Calu3 (cell line): ENCODE data around the gene WWOX. TPM values are rescaled to one million over a fixed set of nuclear protein-coding genes. Genes with fewer than 3 reads are reported as not detected.
A peak's percentile ranks its signal among the peaks of the same experiment; 100 is the strongest.

ENCODE experiments used
- BruUV-seq: library from RNA; stranded (reverse); fragments of 400-500 nt; replicated peaks from 2 replicates; lab custom pipeline; 2021; lab: Mats Ljungman, UMichigan
- CTCF ChIA-PET: fragments of 300-600 bp; sonication (Branson Sonifier 250); formaldehyde crosslinking; loops from one replicate; lab custom pipeline; 2022; ENCODE audit warnings: antibody characterized with exemption; lab: Charles Lee
- DNase-seq: peaks from one replicate; pipeline ENCODE4 v3.0.0; 2022
- H3K27ac Mint-ChIP-seq: one replicate; pipeline ENCODE4 v1.8.0; 2022; ENCODE audit warnings: mixed read lengths; ENCODE audit not compliant: unreplicated experiment
- H3K27me3 Mint-ChIP-seq: one replicate; pipeline ENCODE4 v1.8.0; 2022; ENCODE audit warnings: mixed read lengths; ENCODE audit not compliant: unreplicated experiment
- H3K36me3 Mint-ChIP-seq: one replicate; pipeline ENCODE4 v1.8.0; 2022; ENCODE audit warnings: mild to moderate bottlenecking, moderate library complexity, mixed read lengths; ENCODE audit not compliant: insufficient read depth, unreplicated experiment
- H3K4me1 Mint-ChIP-seq: one replicate; pipeline ENCODE4 v1.8.0; 2022; ENCODE audit warnings: mild to moderate bottlenecking, low read depth, mixed read lengths; ENCODE audit not compliant: unreplicated experiment
- H3K4me3 Mint-ChIP-seq: one replicate; pipeline ENCODE4 v1.8.0; 2022; ENCODE audit warnings: mild to moderate bottlenecking, low read depth, moderate library complexity, mixed read lengths; ENCODE audit not compliant: unreplicated experiment
- H3K9me3 Mint-ChIP-seq: one replicate; pipeline ENCODE4 v1.8.0; 2022; ENCODE audit warnings: low read depth, mixed read lengths; ENCODE audit not compliant: unreplicated experiment
- intact Hi-C: fragments of 100-400 bp; cut with micrococcal nuclease; formaldehyde crosslinking; loops from one replicate; pipeline ENCODE4 v1.10.0; 2022; ENCODE audit not compliant: unreplicated experiment
- total RNA-seq: library from RNA; stranded (reverse); gene quantifications from 2 replicates; pipeline ENCODE4 v1.2.3, GENCODE V29; 2022
- TF ChIP-seq, protein P1 (sequence below): fragments of 200-600 bp; IDR thresholded peaks from one replicate; pipeline ENCODE4 v1.8.0; 2022; ENCODE audit warnings: antibody characterized with exemption; ENCODE audit not compliant: unreplicated experiment

The WWOX gene
- total RNA-seq, 1 experiment from 2014 or later = 33.5 TPM

DNA sequence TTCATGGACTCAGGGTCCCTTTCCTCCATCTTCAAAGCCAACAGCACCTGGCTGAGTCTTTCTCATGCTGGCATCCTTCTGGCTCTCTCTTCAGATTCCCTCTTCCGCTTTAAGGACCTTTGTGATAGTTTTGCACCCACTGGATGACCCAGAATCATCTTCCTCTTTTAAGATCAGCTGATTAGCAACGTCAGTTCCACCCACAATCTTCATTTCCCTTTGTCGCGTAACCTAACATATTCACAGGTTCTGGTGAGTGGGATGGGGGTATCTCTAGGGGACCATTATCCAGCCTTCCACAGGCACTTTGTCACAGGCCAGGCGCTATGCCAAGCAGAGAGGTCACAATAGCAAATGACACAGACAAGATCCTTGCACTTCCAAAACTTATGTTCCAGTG, 907.3 kb downstream of the WWOX start:
- Mint-ChIP-seq H3K4me3 (no peak overlapping the region), H3K27ac (peak overlapping the region; percentile 75), H3K36me3 (no peaks in the 10 kb centered on the region), H3K4me1 (peaks cover 13% of the 10 kb centered on the region), H3K27me3 (no peaks in the 10 kb centered on the region), H3K9me3 (peaks cover 11% of the 10 kb centered on the region)
- DNase-seq = no peak
- CTCF ChIA-PET = no interaction called here
- TF ChIP-seq, protein P1, sequence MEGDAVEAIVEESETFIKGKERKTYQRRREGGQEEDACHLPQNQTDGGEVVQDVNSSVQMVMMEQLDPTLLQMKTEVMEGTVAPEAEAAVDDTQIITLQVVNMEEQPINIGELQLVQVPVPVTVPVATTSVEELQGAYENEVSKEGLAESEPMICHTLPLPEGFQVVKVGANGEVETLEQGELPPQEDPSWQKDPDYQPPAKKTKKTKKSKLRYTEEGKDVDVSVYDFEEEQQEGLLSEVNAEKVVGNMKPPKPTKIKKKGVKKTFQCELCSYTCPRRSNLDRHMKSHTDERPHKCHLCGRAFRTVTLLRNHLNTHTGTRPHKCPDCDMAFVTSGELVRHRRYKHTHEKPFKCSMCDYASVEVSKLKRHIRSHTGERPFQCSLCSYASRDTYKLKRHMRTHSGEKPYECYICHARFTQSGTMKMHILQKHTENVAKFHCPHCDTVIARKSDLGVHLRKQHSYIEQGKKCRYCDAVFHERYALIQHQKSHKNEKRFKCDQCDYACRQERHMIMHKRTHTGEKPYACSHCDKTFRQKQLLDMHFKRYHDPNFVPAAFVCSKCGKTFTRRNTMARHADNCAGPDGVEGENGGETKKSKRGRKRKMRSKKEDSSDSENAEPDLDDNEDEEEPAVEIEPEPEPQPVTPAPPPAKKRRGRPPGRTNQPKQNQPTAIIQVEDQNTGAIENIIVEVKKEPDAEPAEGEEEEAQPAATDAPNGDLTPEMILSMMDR = no peak
- intact Hi-C loops = no loop called here
- no TSS peak for BruUV-seq

DNA sequence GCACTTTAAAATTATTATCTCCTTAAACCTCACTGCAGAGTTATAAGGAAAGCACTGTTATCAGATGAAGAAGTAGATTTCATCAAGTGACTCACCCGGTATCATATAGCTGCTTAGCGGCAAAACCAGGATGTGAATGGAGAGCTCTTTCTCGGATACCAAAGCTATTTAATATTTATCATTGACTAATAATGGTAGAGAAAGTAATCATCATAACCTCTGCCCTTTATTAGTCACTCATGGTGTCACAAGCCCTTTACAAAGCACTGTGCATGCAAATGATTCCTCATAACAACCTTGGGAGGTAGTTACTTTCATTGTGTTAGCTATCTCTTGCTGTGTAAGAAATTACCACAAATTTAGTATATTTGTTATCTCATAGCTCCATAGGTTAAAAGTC, 908.2 kb downstream of the WWOX start:
- TF ChIP-seq, protein P1 = no peak
- peaks cover 11% of the 10 kb centered on the region for H3K9me3 Mint-ChIP-seq
- CTCF ChIA-PET = interaction anchor here (0.5 to 1.2 kb wide), 6 partner anchors 9 to 998 kb away, joined by 3 read pairs; no protein-coding TSS in a partner anchor
- peaks cover 13% of the 10 kb centered on the region for H3K4me1 Mint-ChIP-seq
- H3K27me3 Mint-ChIP-seq = no peaks in the 10 kb centered on the region
- BruUV-seq = no TSS peak
- H3K36me3 Mint-ChIP-seq = no peaks in the 10 kb centered on the region
- no peak overlapping the region for H3K4me3 Mint-ChIP-seq
- H3K27ac Mint-ChIP-seq = no peak overlapping the region
- DNase-seq = peak; percentile 9
- intact Hi-C loops = no loop called here

DNA sequence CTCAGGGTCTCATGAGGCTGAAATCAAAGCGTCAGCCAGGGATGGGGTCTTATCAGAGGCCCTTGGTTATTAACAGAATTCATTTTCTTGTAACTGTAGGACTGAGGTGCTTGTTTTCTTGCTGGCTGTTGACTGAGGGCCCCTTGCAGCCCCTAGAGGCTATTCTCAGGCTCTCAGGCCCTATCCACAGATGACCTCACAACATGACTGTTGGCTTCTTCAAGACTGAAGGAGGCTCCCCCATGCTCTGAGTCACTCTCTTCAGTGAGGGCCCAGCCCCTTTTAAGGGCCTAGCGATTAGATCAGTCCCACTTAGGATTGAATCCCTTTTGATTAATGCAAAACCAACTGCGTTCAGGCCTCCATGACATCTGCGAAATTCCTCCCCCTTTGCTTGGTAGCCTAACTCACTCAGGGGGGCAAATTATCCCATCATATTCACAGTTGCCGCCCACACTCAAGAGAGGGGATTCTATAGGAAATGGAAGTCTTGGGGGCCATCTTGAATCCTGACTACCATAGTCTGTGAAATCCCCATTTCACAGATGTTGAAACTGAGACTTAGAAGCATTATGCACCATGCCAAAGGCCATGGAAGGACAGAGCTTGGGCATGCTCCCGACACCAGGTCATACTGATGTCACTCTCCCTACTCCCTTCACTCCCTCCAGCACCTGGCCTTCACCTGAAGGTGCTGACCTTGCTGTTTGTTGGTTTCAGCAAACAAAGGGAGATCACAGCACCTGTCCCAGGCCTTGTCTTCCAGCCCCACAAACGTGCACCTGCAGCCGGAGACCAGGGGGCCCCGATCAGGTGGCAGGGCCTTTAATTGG, 908.8 kb downstream of the WWOX start:
- CTCF ChIA-PET = interaction anchor here (0.5 to 1.2 kb wide), 4 partner anchors 10 to 533 kb away, joined by 3 read pairs; no protein-coding TSS in a partner anchor
- Mint-ChIP-seq H3K9me3 (peaks cover 11% of the 10 kb centered on the region), H3K4me3 (no peak overlapping the region), H3K27me3 (no peaks in the 10 kb centered on the region), H3K4me1 (peaks cover 13% of the 10 kb centered on the region), H3K27ac (no peak overlapping the region), H3K36me3 (no peaks in the 10 kb centered on the region)
- DNase-seq = no peak
- BruUV-seq = no TSS peak
- TF ChIP-seq, protein P1 = no peak
- intact Hi-C loops = no loop called here

DNA sequence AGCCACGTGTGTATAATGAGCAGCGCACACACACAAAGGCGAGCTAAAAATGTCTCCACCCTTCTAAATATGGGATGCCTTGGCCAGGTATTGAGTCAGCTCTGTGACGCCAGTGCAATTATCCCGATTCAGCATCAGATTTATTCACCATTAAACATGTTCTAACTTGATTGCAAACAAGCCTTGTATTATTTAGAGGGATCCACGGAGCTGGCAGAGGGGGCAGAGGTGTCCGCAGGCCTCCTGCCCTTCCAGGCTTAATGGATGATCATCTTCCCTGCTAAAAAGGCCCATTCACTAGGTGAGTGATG, 909.4 kb downstream of the WWOX start:
- Mint-ChIP-seq H3K27me3 (no peaks in the 10 kb centered on the region), H3K4me3 (no peak overlapping the region), H3K4me1 (peaks cover 13% of the 10 kb centered on the region), H3K9me3 (peaks cover 13% of the 10 kb centered on the region), H3K27ac (no peak overlapping the region), H3K36me3 (no peaks in the 10 kb centered on the region)
- CTCF ChIA-PET = interaction anchor here (0.6 kb wide), 1 partner anchor 534 kb away, joined by 3 read pairs; no protein-coding TSS in a partner anchor
- no TSS peak for BruUV-seq
- intact Hi-C loops = no loop called here
- no peak for DNase-seq
- TF ChIP-seq, protein P1 = no peak
